Stimulated activated CD4-positive, alpha-beta T cell treated with anti-CD3 and anti-CD28 coated beads, Interleukin-2, amount 100 ng/mL, for 24 hours (primary cell): ENCODE measurements around the gene PHF12.

Experiments used
- DNase-seq, 2 donors: peaks; one replicate each; pipeline ENCODE4 v3.0.0-alpha.2; 2020

The PHF12 gene

DNA sequence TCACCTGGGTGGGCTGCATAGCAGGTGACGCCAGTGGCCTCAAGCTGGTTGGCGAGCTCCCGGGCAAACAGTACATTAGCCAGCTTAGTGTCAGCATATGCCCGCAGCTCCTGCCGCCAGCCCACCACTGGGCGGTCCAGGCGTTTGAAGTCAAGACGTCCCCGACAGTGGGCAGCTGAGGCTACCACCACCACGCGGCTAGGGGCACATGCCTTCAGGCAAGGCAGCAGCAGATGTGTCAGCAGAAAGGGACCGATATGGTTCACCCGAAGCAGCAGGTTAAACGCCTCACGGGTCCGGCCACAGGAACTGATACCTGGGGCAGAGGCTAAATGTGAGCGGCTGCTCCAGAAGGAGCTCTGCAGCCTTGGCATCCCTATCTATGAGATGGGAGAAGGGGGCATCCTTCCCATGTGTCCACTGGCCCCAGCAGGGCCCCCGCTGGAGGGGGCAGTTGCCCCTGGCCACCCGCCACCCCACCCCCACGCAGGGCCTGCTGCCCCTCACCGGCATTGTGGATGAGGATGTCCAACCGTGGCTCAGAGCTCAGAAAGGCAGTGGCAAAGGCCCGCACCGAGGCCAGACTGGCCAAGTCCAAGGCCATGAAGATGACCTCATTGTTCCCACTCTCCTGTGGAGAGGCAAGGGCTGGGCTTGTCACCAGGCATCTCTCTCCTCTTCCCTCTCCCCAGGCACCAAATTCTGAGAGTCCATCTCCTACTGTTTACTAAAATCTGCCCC is 50.2 kb downstream of the PHF12 start:
- no peak for DNase-seq

DNA sequence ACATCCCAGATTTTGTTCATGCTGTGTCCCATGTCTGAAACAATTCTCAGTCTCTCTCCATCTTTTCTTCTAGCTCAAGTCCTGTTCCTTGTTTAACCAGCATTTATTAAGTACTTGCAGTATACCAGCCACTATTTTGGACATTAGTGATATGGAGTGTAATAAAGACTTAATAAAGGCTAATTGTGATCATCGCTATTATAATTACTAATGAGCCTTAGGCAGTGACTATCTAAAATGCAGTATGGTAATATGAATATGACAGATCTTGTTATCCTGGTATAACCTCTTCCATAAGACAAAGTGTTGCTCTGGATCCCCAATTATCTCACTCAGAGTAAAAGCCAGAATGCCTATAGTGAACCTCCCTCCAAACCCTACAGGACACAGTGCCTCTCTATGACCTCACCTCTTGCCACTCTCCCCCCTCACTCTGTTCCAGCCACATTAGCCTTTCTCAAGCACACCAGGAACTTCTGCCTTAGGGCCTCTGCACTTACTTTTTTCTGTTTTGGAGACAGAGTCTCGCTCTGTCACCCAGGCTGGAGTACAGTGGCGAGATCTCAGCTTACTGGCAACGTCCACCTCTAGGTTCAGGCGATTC is 52.0 kb downstream of the PHF12 start:
- no peak for DNase-seq

DNA sequence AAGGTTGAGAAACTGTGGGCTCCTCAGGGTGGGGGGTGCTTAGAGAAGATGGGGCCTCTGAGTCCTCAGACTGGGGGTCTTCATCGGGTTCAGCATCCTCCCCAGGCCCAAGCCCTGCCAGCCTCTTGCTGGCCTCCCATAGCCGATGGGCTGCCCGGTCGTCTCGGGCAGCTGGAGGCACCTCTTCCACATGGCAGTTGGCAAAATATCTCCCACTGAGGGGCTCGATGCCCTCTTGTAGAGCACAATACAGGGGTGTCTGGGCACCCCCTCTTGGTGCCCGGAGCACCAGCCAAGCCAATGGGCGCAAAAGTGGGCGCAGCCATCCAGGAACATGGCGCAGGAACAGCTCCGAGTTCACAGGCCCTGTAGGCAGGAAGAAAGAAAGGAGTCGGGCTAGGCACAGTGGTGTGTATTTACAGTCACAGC is 52.8 kb downstream of the PHF12 start:
- DNase-seq = no peak

DNA sequence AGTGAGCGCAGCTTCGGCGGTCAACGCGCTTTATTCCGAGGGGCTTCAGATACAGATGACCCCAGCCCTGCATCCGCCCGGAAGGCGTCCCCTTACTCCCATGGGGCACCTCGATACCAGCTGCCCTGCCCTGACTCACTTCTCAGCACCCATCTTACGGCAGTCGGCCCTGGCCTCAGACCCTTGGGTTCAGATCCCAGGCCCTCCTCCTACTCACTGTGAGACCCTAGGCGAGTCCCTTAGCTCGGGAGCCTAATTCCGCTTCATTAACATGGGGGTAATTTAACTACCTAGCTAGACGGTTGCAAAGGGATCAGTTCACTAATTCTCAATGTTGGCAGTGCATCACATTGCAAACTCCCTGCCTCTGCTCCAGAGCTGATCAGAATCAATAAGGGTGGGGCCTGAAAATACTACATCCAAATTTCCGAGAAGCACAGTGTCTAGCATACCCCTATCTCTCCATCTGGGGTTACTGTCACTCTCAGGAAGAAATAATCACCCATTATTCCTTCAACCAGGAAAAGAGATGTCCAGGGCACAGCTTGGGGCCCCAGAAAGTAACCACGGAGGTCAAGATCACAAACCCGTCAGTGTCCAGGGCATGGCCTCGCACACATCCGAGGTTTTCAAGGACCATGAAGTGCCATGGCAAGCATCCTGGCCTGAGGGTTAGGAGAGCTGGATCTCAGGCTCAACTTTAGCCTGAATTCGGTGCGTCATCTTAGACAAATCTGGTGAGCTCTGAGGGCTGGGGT is 53.4 kb downstream of the PHF12 start:
- DNase-seq = peak in 1 of 2 donors; percentile 48

- DNase-seq = peak; percentile 68 to 75
Observed at GRCh38 chr17:28896884-28897768, 54.2 kb downstream of the PHF12 start, which contains the start of gene FLOT2. FLOT2 (minus strand) TSS chr17:28897733; CDS start chr17:28897574, 159 bp downstream.

DNA sequence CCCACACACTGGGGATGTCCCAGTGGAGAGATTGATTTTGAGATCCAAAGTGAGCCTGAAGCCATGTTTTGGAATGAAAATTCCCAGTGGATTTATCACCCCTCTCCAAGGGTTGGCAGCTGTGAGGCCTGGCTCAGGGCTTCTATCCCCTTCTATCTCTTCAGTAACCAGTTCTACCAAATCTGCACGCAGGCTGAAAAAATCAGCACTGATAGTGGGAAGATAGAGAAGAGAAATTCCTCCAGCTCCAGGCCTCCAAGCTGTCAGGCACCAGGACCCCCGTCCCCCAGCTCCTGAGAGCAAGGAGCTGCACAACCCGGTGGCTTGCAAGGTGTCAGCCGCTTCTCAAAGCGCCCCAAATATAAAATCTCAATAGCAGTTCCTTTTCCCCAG is 54.8 kb downstream of the PHF12 start:
- DNase-seq = no peak

DNA sequence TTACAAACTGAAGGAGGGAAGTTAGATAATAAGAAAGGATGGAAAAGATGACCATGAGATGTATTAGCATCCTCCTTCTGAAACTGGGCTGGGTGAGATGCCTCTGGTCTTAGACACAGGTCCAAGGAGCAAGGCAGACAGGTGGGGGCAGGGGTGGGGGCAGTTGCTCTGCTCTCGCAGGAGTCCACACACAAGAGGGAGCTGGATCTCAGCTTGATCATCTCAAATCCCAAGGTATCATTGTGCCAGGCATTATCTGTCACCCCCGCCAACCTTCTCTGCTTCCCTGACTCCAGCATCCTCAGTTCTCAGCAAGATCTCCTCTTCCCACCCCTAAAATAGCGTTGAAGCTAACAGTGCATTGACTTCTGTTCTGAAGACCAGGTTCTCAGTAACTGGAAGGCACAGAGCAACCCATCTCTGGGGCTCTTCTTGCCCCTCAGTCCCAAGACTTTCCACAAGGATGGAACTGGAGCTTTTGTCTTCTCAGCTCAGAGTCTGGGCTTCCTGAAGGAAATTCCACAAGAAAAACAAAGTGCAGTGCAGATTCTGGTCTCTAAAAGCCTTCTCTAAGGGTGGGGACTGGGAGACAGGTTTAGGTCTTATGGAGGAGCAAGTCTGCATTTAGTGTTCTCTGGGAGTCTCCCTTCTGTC is 55.4 kb downstream of the PHF12 start:
- DNase-seq = no peak

GRCh38 chr17:28893248-28894183 is 57.8 kb downstream of the PHF12 start:
- DNase-seq = peak in 1 of 2 donors; percentile 42

GRCh38 chr17:28892024-28892423 is 59.3 kb downstream of the PHF12 start:
- DNase-seq = no peak

DNA sequence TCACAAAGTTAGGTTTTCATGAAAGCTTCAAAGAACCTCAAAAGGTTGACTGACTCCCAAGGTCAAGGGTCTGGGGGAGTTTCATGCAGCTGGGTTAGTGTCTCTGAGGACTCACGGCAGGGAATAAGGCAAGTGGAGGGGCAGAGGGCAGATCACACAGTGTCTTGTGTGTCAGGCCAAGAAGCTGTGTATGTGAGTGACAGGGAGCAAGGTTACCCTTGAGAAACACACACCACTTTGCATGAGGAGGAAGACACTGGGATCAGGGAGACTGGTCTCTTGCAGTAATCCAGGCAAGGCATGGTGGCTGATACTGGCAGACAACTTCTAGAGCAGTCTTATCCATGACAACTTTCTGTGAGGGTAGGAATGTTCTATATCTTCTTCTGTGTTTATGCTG is 60.1 kb downstream of the PHF12 start:
- no peak for DNase-seq

DNA sequence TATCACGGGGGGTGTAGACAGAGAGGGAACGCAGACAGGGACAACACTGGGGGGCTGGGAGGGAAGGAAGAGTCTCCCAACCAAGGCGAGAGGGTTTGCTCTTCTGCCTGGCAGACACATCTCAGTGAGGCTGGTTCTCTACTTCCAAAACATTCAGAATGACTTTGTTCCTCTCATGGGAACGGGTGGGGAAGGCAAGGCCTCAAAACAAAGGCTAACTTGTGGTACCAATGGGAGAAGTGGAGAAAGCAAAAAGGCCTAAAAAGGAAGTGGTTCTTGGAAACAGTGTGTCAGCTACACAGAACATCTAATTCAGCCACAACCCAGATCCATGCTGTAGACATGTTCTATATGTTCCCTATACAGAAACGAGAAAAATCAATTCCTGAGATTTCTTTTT is 61.3 kb downstream of the PHF12 start:
- DNase-seq = no peak

- DNase-seq = no peak
Observed at GRCh38 chr17:28888832-28889231, 62.5 kb downstream of the PHF12 start.

- DNase-seq = no peak
Observed at GRCh38 chr17:28887871-28888471, 63.3 kb downstream of the PHF12 start.

DNA sequence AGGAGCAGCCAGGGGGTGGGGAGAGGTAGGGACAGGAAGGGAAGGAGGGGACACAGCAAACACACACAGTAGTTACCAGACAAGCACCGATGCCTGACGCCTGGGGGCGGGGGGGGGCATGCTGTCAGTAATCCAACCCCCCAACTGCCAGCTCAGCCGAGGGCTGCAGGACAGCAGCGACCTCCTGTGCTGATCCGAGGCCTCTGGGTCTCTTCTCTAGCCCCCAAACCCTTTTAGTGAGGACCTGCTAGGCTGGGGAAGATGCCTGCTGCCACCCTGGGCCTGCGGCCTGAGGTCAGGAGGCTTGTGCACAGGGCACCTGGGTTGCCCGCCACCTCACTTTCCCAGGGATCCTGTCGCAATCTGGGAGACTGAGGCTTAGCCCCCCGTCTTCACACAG is 65.4 kb downstream of the PHF12 start:
- no peak for DNase-seq

DNA sequence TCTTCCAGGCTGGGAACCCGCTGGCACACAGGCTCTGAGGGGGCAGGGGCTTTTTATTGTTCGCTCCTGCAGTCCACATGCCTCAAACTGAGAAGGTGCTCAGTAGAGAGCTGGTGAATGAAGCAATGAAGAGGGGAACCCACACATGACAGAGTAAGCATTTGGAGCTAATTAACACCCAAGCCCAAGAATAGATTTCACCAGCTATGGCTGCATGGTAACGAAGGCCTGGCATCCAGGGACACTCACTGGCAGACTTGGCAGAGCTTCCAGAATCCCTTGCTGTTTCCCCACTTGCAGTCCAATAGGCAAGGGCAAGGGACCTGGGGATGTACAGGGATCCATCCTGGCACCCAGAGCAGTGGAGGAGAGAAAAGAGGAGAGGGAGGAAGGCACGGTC is 66.0 kb downstream of the PHF12 start:
- no peak for DNase-seq

DNA sequence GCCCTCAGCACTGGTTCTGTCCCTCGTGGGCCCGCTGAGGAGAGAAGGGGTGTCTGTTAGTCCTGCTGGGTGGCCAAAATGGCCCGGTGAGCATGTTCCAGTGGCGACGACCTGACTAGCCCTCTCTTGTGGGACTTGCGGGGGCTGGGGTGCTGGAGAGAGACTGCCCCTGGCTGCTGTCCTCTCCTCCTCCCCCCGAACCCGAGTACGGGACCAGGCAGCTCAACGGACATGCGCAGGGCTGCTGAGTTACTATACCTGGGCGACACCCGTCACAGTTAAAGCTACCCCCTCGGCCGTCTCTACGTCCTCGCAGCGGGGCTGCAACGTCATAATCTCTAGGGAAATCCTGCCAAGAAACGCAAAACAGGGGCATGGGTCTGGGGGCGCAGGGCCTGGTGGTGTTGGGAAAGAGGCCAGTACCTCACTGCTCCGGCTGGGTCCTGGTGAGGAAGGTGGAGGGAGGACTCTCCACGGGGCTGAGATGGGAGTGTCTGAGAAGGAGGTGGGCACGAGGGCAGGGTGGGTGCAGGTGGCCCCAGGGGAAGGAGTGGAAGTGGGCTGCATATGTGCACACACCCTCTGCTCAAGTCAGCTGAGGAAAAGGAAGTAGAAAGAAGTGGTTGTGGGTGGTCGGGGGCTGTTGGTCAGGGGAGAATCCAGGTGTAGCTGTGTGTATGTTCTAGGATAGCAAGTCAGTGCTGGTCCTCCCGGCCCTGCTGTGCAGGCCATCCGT is 67.2 kb downstream of the PHF12 start:
- DNase-seq = no peak

- no peak for DNase-seq
Observed at GRCh38 chr17:28882154-28882895, 69.0 kb downstream of the PHF12 start.

- no peak for DNase-seq
Observed at GRCh38 chr17:28881533-28882056, 69.7 kb downstream of the PHF12 start.

DNA sequence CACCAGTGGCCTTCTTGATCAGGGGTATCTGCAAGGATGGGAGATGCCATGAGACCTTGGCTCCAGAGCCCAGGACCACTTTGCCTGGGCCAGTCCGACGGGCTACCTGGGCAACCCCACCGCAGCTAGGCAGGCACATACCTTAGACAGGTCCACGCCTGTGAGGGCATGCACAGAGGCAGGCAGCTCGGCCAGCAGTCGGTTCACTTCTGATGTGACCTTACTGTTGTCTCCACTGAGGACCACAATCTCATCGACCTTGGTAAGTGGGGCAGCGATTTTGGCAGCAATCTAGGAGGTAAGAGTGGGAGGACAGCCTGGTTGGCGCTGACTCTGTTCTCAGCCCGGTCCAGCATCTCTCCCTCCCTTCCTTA is 70.8 kb downstream of the PHF12 start:
- no peak for DNase-seq
